COLO829 (cell line): ENCODE results near the gene SLCO4A1.

Experiments used
- DNase-seq: peaks from one replicate; pipeline ENCODE4 v3.0.0; 2012; ENCODE audit warnings: low spot score

Gene SLCO4A1

GRCh38 chr20:62637521-62638054 lies 4.7 kb upstream of the SLCO4A1 start:
- DNase-seq: no peak

DNA sequence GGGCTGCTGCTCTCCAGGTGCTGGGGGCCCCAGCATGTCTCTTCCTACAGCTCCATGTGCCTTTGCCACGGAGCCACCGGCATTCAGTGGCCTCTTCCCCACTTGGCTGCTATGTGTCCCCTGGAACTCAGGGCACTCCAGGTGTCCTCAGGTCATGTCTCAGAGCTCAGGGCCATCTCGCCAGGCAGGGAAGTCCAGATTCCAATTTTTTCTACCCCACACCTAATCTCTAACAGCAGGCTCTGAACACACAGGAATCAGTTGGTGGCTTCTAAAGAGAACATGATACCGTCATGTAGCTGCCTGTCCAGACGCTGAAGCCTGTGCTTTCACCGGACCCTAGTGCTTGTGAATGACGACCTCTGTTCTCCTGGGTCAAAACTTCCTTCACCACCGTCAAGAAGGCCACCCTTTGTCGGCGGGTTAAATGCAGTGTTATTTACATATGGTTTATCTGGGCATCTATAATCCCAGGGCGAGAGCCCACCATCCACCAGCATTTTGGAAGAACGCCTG lies 4.2 kb upstream of the SLCO4A1 start:
- DNase-seq: no peak

DNA sequence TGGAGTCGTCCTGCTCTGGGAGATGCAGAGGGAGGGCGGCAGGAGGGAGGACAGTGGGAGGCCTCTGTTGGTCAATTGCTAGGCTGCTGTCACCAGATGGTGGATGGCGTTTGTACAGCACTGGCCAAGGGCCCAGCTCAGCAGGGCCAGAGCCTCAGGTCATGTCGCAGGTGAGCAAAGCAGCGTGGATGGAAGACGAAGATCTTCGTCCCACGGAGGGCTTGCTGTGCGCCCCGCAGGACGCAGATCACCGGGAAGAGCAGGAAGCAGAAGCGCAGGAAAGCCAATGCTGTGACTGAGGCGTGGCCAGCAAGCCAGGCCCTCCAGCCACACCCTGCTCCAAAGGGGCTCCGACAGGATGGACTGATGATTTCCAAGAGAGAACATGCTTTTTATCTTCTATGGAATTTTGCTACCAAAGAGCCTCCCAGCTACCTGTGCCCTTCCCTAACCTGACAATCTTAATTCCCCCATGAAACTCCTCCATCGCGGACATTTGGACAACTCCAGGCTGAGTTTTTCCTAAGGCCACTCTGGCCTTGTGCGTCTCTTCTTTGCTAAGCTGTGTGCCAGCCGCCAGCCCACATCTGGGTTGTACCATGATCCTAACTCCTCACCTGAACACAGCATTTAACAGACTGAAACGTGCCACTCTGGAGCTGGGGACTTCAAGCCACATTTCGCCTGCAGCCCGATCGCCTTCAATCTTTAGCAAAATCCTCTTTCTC lies 3.5 kb upstream of the SLCO4A1 start:
- no peak for DNase-seq

DNA sequence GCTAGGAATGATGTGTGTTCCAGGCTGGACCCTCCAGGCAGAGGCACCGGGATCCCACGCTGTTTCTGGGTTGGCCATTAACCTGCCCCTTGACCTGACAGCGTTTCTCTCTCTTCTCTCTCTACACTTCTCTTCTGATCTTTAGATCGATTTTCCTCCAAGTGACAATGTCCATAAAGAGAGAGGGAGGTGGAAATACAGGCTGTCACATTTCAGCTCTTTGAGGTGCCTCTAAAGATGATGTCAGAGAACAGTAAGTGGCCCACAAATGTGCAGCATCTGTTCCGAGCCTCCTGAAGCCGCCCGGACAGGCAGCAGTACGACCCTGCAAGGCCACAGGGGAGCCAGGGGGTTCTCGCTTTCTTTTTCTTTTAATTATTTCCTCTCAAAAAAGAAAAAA lies 2.5 kb upstream of the SLCO4A1 start:
- DNase-seq: no peak

- DNase-seq: no peak
Observed at GRCh38 chr20:62640870-62641269, 1.4 kb upstream of the SLCO4A1 start.

- DNase-seq: no peak
Observed at GRCh38 chr20:62641321-62642050, 817 bp upstream of the SLCO4A1 start.

- no peak for DNase-seq
Observed at GRCh38 chr20:62642666-62643520, 590 bp downstream of the SLCO4A1 start.

DNA sequence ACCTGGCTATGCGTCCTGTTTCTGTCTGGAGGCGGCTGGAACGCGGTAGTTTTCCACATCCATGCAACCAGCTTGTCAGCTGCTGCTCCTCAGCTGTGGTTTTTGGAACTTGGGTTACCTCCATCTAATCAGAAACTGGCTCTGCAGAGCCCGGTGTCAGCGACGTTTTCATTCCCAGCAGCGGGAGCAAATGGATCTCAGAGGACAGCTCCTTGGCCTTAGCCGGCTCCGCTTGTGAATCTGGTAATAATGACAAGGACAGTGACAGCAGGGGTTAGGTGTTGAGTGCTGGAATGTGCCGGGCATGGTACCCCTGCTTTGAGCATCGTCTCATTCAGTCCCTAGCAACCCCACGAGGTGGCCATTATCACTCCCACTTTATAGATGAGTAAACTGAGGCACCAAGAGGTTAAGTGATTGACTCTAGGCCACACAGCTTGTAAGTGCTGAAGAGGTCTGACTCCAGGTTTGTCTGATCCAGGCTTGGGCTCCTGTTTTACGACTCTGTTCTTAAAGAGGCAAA lies 1.3 kb downstream of the SLCO4A1 start:
- DNase-seq: no peak

GRCh38 chr20:62644044-62644795 lies 1.9 kb downstream of the SLCO4A1 start:
- DNase-seq: no peak

DNA sequence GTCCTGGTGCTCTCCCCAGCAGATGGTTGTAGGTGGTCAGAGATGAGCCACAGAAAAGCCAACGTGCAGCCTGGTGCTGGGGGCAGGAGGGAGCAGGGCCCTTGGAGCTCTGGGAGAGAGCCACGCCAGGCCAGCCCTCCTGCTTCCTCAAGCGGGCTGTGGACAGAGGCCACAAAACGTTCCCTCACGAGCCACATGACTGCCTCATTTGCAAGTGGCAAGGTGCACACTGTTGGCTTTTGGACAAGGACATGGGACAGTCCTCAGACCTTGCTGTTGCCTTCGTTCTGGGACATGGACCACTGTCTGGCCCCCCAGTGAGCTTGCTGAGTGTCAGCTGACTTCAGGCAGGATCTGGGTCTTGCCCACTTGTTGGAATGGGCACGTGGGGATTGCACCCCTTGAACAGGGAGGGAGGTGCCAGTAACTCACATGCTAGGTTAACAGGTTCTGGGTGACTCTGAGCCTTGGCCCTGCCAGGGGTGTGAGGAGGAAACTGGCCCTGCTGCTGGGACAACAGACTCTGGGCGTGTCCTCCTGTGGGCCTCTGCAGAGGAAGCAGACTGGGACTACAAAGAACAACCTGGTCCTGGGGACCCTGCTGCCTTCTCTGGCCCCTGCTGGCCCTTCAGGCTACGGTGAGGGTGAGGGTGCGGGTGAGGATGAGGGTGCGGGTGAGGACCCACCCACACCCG lies 2.6 kb downstream of the SLCO4A1 start:
- no peak for DNase-seq

- no peak for DNase-seq
Observed at GRCh38 chr20:62645613-62646012, 3.3 kb downstream of the SLCO4A1 start.

DNA sequence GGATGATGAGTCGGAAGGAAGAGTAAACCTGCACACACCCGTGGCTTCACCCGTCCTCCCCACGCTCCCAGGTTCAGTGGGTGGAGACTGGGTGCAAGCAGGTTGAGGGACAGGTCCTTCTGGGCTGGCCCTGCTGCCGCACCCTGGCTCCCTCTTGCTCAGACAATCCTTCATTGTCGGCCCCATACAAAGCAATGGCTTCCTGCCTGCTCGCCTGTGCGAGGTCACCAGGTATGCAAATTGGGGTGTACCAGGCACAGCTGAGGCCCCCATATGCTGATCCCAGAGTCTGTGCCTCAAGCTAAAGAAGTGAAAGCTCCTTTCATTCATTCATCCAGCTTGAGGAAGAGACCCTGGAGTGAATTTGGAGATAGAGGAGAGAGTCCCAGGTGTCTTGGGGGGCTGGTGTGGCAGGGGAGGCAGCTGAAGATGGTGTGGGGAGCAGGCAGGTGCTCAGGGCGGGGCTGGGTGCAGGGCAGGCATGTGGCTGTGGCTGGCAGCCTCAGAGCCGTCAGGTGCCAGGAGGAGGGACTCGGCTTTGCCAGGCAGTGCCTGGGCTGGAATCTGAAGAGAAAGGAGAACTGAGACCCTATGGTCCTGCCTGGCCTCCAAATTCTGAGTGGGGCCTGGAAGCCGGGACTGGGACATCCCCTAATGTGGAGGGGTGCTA lies 4.7 kb downstream of the SLCO4A1 start:
- DNase-seq: no peak

GRCh38 chr20:62647521-62648317 lies 5.4 kb downstream of the SLCO4A1 start:
- no peak for DNase-seq

DNA sequence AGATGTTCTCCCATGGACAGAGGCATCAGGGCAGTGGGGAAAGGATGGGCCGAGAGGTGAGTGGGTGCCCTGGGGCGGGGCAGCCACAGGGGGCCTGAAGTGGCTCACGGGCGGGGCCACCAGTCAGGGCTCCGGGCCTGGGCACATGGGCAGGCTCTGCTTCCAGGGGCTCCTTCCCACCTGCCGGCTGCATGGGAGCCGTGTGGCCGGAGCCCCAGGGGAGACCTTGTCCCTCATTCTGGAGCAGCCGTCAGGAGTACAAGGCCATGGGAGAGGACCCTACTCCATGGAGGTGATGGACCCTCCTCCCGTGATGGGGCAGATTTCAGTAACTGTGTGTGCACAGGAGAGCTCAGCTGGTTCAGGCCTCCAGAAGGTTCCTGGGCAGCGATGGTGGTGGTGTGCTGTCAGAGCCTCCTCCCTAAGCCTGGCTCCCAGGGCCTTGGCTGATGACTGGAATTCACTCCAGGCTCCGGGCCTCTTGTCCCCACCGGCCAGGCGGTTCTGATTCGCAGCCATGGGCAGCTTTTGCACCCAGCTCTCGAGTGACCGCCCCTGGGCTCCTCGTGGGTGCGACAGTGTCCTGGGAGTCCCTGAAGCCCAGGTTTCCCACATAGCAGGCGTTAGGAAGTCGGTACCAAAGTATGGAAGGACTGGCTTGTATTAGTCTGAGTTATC lies 6.2 kb downstream of the SLCO4A1 start:
- DNase-seq: no peak

DNA sequence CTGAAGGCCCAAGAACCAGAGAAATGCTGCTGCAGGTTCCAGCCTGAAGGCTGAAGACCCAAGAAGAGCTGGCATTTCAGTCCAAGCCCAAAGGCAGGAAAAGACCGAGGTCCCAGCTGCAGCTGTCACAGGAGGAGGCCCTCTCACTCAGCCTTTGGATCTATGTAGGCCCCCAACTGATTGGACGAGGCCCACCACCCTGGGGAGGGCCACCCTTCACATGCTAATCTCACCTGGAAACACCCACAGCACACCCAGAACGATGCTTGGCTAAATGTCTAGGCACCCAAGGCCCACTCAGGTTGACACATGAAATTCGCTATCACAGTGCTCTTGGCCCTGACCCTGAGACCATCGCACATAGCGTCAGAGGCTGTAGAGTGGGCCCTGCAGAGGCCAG lies 6.8 kb downstream of the SLCO4A1 start:
- no peak for DNase-seq

DNA sequence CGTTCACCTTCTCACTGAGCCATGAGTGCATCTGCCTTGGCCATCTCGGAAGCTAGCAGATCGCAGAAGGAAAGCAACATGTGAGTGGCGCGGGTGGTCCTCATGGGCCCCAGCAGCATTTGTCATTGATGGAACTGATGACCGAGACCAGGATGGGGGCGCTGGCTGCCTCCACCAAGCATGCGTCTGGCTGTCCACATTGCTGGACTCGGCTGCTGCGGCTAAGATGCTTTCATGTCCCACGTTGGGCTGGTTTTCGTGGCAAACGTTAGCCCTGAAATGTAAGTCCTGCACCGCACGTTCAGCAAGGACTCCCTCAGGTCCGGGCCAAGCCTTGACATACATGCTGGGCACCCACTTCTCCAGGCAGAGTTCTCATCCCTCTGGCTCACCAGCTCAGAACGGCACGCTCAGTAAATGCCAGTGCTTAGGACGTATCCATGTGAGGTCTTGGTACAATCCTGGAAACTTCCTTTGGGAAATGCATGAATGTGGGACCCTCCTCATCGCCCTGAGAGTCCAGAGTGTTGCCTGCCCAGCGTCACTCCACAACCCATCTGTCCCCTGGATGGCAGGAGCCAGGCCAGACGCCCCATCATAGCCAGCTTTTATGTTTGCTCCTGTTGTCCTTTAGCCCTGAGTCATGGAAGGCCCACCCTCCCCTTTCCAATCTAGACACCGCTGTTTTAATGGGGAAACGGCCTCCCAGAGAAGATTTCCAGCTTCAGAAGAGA lies 8.4 kb downstream of the SLCO4A1 start:
- DNase-seq: no peak

GRCh38 chr20:62651285-62652021 lies 9.2 kb downstream of the SLCO4A1 start:
- no peak for DNase-seq
